DOHH2 (cell line): ENCODE results near the gene GPBAR1.

ENCODE experiments used
- H3F3A ChIP-seq: fragments of 200-600 bp; sonication (generic), shearing (Covaris generic); 2 replicates; pipeline ENCODE4 v1.6.0; 2016; ENCODE audit warnings: antibody characterized with exemption, mild to moderate bottlenecking; ENCODE audit not compliant: control insufficient read depth, insufficient read depth
- H3K27ac ChIP-seq: fragments of 200-600 bp; sonication (generic); 2 replicates; pipeline ENCODE4 v1.5.1; 2014; ENCODE audit warnings: low read depth, mild to moderate bottlenecking, low read length, moderate library complexity
- H3K27me3 ChIP-seq: fragments of 200-600 bp; sonication (generic); 2 replicates; pipeline ENCODE4 v1.6.1; 2014; ENCODE audit warnings: mild to moderate bottlenecking, low read length, mixed read lengths; ENCODE audit not compliant: control insufficient read depth
- H3K36me3 ChIP-seq: fragments of 200-600 bp; sonication (generic); 2 replicates; pipeline ENCODE4 v1.6.1; 2014; ENCODE audit warnings: mild to moderate bottlenecking, low read length, moderate library complexity, mixed read lengths; ENCODE audit not compliant: control insufficient read depth
- H3K4me1 ChIP-seq: fragments of 200-600 bp; sonication (generic); 2 replicates; pipeline ENCODE4 v1.6.1; 2014; ENCODE audit warnings: mild to moderate bottlenecking, low read length, mixed read lengths; ENCODE audit not compliant: control insufficient read depth
- H3K4me2 ChIP-seq: fragments of 200-600 bp; sonication (generic); 2 replicates; pipeline ENCODE4 v1.6.0; 2014; ENCODE audit warnings: mild to moderate bottlenecking, low read length, moderate library complexity
- H3K4me3 ChIP-seq: fragments of 200-600 bp; sonication (generic); 2 replicates; pipeline ENCODE4 v1.5.1; 2014; ENCODE audit warnings: mild to moderate bottlenecking, low read length, mixed read lengths
- H3K79me2 ChIP-seq: fragments of 200-600 bp; sonication (generic); 2 replicates; pipeline ENCODE4 v1.6.1; 2014; ENCODE audit warnings: mild to moderate bottlenecking, low read length, mixed read lengths; ENCODE audit not compliant: control insufficient read depth
- H3K9me2 ChIP-seq: fragments of 200-600 bp; sonication (generic); replicated peaks from 2 replicates; pipeline ENCODE4 v1.6.1; 2014; ENCODE audit warnings: mild to moderate bottlenecking, low read length, mixed read lengths; ENCODE audit not compliant: control insufficient read depth
- H3K9me3 ChIP-seq: fragments of 200-600 bp; sonication (generic); 2 replicates; pipeline ENCODE4 v1.6.1; 2014; ENCODE audit warnings: antibody characterized with exemption, low read length, mixed read lengths; ENCODE audit not compliant: control insufficient read depth, insufficient read depth
- H4K20me1 ChIP-seq: fragments of 200-600 bp; sonication (generic); 2 replicates; pipeline ENCODE4 v1.6.0; 2014; ENCODE audit warnings: low read depth, mild to moderate bottlenecking, antibody characterized with exemption, low read length, moderate library complexity; ENCODE audit not compliant: control insufficient read depth, insufficient read depth
- CTCF ChIP-seq: fragments of 200-600 bp; sonication (generic); IDR thresholded peaks from one replicate; pipeline ENCODE4 v1.5.1; 2014; ENCODE audit warnings: antibody characterized with exemption, mild to moderate bottlenecking, low read depth, low read length; ENCODE audit not compliant: poor library complexity, severe bottlenecking
- EZH2phosphoT487 ChIP-seq: fragments of 200-600 bp; sonication (generic); IDR thresholded peaks from 2 replicates; pipeline ENCODE4 v1.6.1; 2017; ENCODE audit warnings: borderline replicate concordance, mild to moderate bottlenecking, antibody characterized with exemption, low read length, moderate library complexity, mixed read lengths

The GPBAR1 gene

GRCh38 chr2:218269900-218270720 is 9.3 kb downstream of the GPBAR1 start, which contains the start of the genes AAMP and PNKD:
TSS of gene AAMP (minus strand) at chr2:218270137. CDS start at chr2:218270086, 51 bp downstream.
TSS of gene PNKD (plus strand) at chr2:218270519. CDS start at chr2:218270536, 17 bp downstream.
- Histone ChIP-seq H3K27ac (peak within 1 kb of the TSS; percentile 46), H3K79me2 (peaks cover 36% of the 10 kb centered on the region), H3K9me2 (no peaks in the 10 kb centered on the region), H3K4me3 (peak within 1 kb of the TSS; percentile 85), H3K4me2 (peak within 1 kb of the TSS; percentile 97), H3K27me3 (no peaks in the 10 kb centered on the region), H3K9me3 (no peaks in the 10 kb centered on the region), H3K36me3 (peaks cover 55% of the 10 kb centered on the region), H3K4me1 (peaks cover 30% of the 10 kb centered on the region), H4K20me1 (no peaks in the 10 kb centered on the region), H3F3A (peaks cover 4% of the 10 kb centered on the region; the same call in 1 of the 2 replicates)
- TF ChIP-seq CTCF (no peak), EZH2phosphoT487 (no peak)

DNA sequence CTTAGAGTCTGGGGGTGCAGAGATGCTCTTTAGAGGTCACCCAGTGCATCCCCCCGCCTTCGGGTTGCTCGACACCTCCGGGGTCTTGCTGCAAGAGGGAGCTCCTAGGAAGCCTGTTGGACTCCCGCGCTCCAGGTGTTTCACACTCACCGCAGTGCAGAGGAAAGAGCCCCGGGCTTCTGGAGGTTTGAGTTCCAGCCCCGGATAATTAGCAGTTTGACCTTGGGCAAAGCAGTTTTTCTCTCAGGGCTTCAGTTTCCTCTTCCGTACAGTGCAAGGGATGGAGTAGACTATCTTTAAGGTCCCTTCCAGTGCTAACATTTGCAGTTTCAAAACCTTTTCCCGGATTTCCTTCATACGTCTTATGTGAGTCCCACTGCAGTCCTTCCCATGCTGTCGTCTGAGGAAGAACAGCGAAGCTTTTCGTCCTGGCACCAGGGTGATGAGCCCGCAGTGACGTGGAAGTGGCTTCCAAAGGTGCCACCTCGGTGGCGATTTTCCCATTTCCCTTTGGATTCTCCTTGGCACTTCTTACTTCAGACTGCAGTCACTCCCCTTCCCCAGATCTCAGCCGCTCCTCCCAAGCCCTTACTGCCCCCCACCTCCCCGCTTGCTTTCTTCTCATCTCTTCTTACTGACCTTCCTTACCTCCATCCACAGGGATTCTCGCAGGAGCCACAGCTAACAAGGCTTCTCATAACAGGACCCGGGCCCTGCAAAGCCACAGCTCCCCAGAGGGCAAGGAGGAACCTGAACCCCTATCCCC is 10.1 kb downstream of the GPBAR1 start:
- TF ChIP-seq CTCF (no peak), EZH2phosphoT487 (no peak)
- Histone ChIP-seq H3F3A (peaks cover 4% of the 10 kb centered on the region; the same call in 1 of the 2 replicates), H3K27me3 (no peaks in the 10 kb centered on the region), H3K4me3 (peak overlapping the region; percentile 85), H3K4me2 (peak overlapping the region; percentile 97), H4K20me1 (no peaks in the 10 kb centered on the region), H3K36me3 (peaks cover 56% of the 10 kb centered on the region), H3K9me2 (no peaks in the 10 kb centered on the region), H3K79me2 (peaks cover 36% of the 10 kb centered on the region), H3K27ac (peak overlapping the region; percentile 46), H3K9me3 (no peaks in the 10 kb centered on the region), H3K4me1 (peaks cover 30% of the 10 kb centered on the region)

- H3K36me3 ChIP-seq: peaks cover 56% of the 10 kb centered on the region
Observed at GRCh38 chr2:218271487-218271797, 10.6 kb downstream of the GPBAR1 start.

More at GRCh38 chr2:218271487-218271797, 10.6 kb downstream of the GPBAR1 start:
- Histone ChIP-seq H3K9me2 (no peaks in the 10 kb centered on the region), H4K20me1 (no peaks in the 10 kb centered on the region), H3F3A (peaks cover 4% of the 10 kb centered on the region; the same call in 1 of the 2 replicates), H3K9me3 (no peaks in the 10 kb centered on the region), H3K4me2 (peak overlapping the region; percentile 97), H3K27ac (no peak overlapping the region), H3K27me3 (no peaks in the 10 kb centered on the region), H3K79me2 (peaks cover 36% of the 10 kb centered on the region), H3K4me1 (peaks cover 30% of the 10 kb centered on the region), H3K4me3 (peak overlapping the region; percentile 85)
- TF ChIP-seq CTCF: no peak
- no peak for TF ChIP-seq EZH2phosphoT487
